ENCODE measurements around the gene GLIS1.

The GLIS1 gene

DNA sequence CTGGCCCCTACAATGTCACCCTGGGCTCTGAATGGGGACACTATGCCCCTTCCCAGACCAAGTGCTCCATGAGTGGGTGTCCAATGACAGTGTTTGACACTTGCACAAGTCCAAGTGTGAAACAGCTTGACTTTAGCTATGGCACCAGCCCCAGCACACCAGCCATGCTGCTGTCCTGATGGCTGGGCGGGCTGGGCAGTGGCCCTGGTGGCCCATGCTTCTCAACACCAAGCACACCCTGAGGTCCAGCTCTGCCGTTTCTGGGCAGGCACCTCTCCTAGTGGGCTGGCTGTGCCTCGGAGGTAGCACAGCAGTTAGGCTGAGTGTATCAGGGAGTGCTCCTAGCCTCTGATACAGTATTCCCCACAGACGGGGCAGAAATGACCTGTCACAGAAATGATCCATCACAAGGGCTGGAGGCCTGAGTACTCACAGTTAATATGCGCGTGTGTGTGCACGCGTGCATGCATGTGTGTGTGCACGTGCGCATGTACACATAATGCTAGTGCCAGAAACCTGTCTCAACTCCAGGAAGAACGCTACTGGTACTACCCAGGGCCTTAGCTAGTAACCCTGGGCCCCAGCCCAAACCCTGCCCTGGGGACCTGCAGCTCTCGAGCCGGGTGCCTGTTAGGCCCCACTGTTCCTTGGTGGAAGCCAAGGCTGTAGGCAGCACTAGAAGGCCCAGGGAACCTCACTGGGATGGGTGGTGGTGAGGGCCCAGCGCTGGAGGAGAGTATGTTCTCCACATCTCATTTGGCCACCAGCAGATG is 145.8 kb downstream of the GLIS1 start:
- Histone ChIP-seq H3K9me2 (replicated peaks; ENCODE audit: insufficient read depth, low read length) (no peaks in the 10 kb centered on the region), H3K36me3 (replicated peaks; ENCODE audit: insufficient read depth, low read length) (no peaks in the 10 kb centered on the region), H3K4me3 (ENCODE audit: low read length) (no peak overlapping the region), H3K4me2 (ENCODE audit: low read depth, low read length) (no peak overlapping the region), H3F3A (ENCODE audit: insufficient read depth, low read length) (no peaks in the 10 kb centered on the region), H2AFZ (ENCODE audit: low read length) (no peak overlapping the region), H4K20me1 (ENCODE audit: insufficient read depth, low read length) (no peaks in the 10 kb centered on the region), H3K9me3 (replicated peaks; ENCODE audit: insufficient read depth, low read length) (no peaks in the 10 kb centered on the region), H3K9ac (ENCODE audit: low read length) (no peak overlapping the region), H3K27me3 (replicated peaks; ENCODE audit: insufficient read depth, low read length) (no peaks in the 10 kb centered on the region), H3K27ac (ENCODE audit: low read length) (no peak overlapping the region), H3K79me2 (ENCODE audit: low read length) (no peaks in the 10 kb centered on the region), H3K4me1 (ENCODE audit: low read length) (no peaks in the 10 kb centered on the region)
- TF ChIP-seq EZH2phosphoT487 (IDR thresholded peaks at IDR 0.05; ENCODE audit: low read length) (no peak), EZH2 (optimal IDR thresholded peaks at IDR 0.05; ENCODE audit: low read depth, low read length) (no peak)
- TF ChIP-seq, protein P1, sequence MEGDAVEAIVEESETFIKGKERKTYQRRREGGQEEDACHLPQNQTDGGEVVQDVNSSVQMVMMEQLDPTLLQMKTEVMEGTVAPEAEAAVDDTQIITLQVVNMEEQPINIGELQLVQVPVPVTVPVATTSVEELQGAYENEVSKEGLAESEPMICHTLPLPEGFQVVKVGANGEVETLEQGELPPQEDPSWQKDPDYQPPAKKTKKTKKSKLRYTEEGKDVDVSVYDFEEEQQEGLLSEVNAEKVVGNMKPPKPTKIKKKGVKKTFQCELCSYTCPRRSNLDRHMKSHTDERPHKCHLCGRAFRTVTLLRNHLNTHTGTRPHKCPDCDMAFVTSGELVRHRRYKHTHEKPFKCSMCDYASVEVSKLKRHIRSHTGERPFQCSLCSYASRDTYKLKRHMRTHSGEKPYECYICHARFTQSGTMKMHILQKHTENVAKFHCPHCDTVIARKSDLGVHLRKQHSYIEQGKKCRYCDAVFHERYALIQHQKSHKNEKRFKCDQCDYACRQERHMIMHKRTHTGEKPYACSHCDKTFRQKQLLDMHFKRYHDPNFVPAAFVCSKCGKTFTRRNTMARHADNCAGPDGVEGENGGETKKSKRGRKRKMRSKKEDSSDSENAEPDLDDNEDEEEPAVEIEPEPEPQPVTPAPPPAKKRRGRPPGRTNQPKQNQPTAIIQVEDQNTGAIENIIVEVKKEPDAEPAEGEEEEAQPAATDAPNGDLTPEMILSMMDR (IDR thresholded peaks at IDR 0.05; ENCODE audit: low read length), result no peak
- no peak for DNase-seq

DNA sequence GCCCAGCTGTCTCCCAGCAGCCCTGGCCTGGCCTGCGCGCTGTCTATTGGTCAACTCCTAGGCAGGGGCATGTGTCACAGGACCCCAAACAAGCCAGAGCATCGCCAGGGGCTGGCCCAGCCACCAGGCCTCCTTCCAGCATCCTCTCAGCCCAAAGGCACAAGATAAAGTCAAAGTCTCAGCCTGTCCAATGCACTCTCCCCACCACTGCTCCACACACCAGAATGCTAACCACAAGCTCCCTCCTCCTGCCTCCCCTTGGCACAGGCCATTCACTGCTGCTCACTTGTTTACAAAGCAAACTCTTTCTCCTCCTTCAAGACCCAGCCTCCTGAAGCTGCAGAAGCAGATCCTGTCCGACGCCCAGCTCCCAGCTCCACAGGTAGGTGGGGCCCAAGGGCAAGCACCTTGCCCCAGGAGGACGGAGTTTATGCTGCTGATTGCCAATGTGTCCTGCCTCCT is 146.4 kb downstream of the GLIS1 start:
- TF ChIP-seq, protein P1 (IDR thresholded peaks at IDR 0.05; ENCODE audit: low read length), result no peak
- TF ChIP-seq EZH2 (optimal IDR thresholded peaks at IDR 0.05; ENCODE audit: low read depth, low read length) (no peak), EZH2phosphoT487 (IDR thresholded peaks at IDR 0.05; ENCODE audit: low read length) (no peak)
- H3F3A ChIP-seq (ENCODE audit: insufficient read depth, low read length), result no peaks in the 10 kb centered on the region
- no peak for DNase-seq
- H4K20me1 ChIP-seq (ENCODE audit: insufficient read depth, low read length), result no peaks in the 10 kb centered on the region
- H3K27ac ChIP-seq (ENCODE audit: low read length), result no peak overlapping the region
- H3K4me2 ChIP-seq (ENCODE audit: low read depth, low read length), result no peak overlapping the region
- no peaks in the 10 kb centered on the region for H3K79me2 ChIP-seq (ENCODE audit: low read length)
- no peak overlapping the region for H3K9ac ChIP-seq (ENCODE audit: low read length)
- no peaks in the 10 kb centered on the region for H3K4me1 ChIP-seq (ENCODE audit: low read length)
- H3K36me3 ChIP-seq (replicated peaks; ENCODE audit: insufficient read depth, low read length), result no peaks in the 10 kb centered on the region
- no peak overlapping the region for H3K4me3 ChIP-seq (ENCODE audit: low read length)
- no peaks in the 10 kb centered on the region for H3K9me3 ChIP-seq (replicated peaks; ENCODE audit: insufficient read depth, low read length)
- no peaks in the 10 kb centered on the region for H3K9me2 ChIP-seq (replicated peaks; ENCODE audit: insufficient read depth, low read length)
- no peaks in the 10 kb centered on the region for H3K27me3 ChIP-seq (replicated peaks; ENCODE audit: insufficient read depth, low read length)
- no peak overlapping the region for H2AFZ ChIP-seq (ENCODE audit: low read length)

DNA sequence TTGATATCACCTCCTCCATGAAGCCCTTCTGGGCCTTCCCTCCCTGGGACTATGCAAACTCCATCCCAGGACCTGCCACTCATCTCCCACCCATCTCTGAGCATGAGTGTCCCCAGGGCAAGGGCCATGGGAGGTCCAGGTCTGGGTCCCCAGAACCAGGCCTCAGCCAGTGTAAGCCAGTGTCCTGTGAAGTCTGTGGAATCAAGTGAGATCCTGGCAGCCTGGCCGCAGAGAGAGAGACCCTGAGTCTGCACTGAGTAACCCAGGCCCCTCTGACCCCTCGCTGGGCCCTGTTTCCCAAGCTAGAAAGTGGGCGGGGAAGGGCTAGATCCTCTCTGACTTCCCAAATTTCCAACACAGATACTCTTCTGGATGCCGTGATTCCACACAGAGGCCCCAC is 147.0 kb downstream of the GLIS1 start:
- Histone ChIP-seq H3K9ac (ENCODE audit: low read length) (no peak overlapping the region), H3K4me1 (ENCODE audit: low read length) (no peaks in the 10 kb centered on the region), H2AFZ (ENCODE audit: low read length) (no peak overlapping the region), H3K79me2 (ENCODE audit: low read length) (no peaks in the 10 kb centered on the region), H3K27ac (ENCODE audit: low read length) (no peak overlapping the region), H3K27me3 (replicated peaks; ENCODE audit: insufficient read depth, low read length) (no peaks in the 10 kb centered on the region), H3K9me3 (replicated peaks; ENCODE audit: insufficient read depth, low read length) (no peaks in the 10 kb centered on the region), H4K20me1 (ENCODE audit: insufficient read depth, low read length) (no peaks in the 10 kb centered on the region), H3K36me3 (replicated peaks; ENCODE audit: insufficient read depth, low read length) (no peaks in the 10 kb centered on the region), H3K4me2 (ENCODE audit: low read depth, low read length) (no peak overlapping the region), H3K9me2 (replicated peaks; ENCODE audit: insufficient read depth, low read length) (no peaks in the 10 kb centered on the region), H3F3A (ENCODE audit: insufficient read depth, low read length) (no peaks in the 10 kb centered on the region), H3K4me3 (ENCODE audit: low read length) (no peak overlapping the region)
- TF ChIP-seq EZH2phosphoT487 (IDR thresholded peaks at IDR 0.05; ENCODE audit: low read length) (no peak), EZH2 (optimal IDR thresholded peaks at IDR 0.05; ENCODE audit: low read depth, low read length) (no peak)
- DNase-seq, result no peak
